Keratinocyte (primary cell): ENCODE results near the gene HTR3C. TPM values are rescaled to one million over a fixed set of nuclear protein-coding genes. Genes with fewer than 3 reads are reported as not detected.

Source experiments
- DNase-seq: peaks from one replicate; pipeline ENCODE4 v3.0.0-alpha.2; 2011; ENCODE audit warnings: low read depth, missing footprints, low spot score
- FAIRE-seq: peaks from 2 replicates; lab custom pipeline; 2011; peaks lifted over from hg19 to GRCh38; lab: Jason Lieb, UNC
- H2AFZ ChIP-seq: 2 replicates; pipeline ENCODE4 v1.6.0; 2012; ENCODE audit warnings: low read length, control low read depth, inconsistent platforms; ENCODE audit not compliant: control insufficient read depth
- H3K27ac ChIP-seq: 2 replicates; pipeline ENCODE4 v1.5.1; 2011; ENCODE audit warnings: low read length; ENCODE audit not compliant: control insufficient read depth, insufficient read depth
- H3K27me3 ChIP-seq: 3 replicates; pipeline ENCODE4 v1.6.0; 2011; ENCODE audit warnings: low read length; ENCODE audit not compliant: control insufficient read depth, insufficient read depth; ENCODE audit errors: extremely low read depth
- H3K36me3 ChIP-seq, 2 experiments: 2 replicates in 1 of 2; 3 replicates in 1 of 2; pipeline ENCODE4 v1.5.1; 2011; ENCODE audit warnings: low read length in 2 of 2, mild to moderate bottlenecking in 1 of 2; ENCODE audit not compliant: control insufficient read depth in 2 of 2, insufficient read depth in 2 of 2; ENCODE audit errors: extremely low read depth in 1 of 2
- H3K4me1 ChIP-seq: 3 replicates; pipeline ENCODE4 v1.5.1; 2011; ENCODE audit warnings: low read length; ENCODE audit not compliant: control insufficient read depth, insufficient read depth; ENCODE audit errors: extremely low read depth
- H3K4me2 ChIP-seq: 3 replicates; pipeline ENCODE4 v1.6.0; 2011; ENCODE audit warnings: low read depth, low read length; ENCODE audit not compliant: control insufficient read depth, insufficient read depth; ENCODE audit errors: extremely low read depth
- H3K4me3 ChIP-seq, 3 experiments: fragments of 200-600 bp in 1 of 3; sonication (generic) in 1 of 3; 2 replicates in 2 of 3; 3 replicates in 1 of 3; pipeline ENCODE4 v1.5.1; 2011 to 2016; ENCODE audit warnings: low read length in 3 of 3, mild to moderate bottlenecking in 3 of 3, control low read depth in 2 of 3, inconsistent platforms in 1 of 3, low read depth in 1 of 3, mixed read lengths in 1 of 3, mixed run types in 1 of 3, moderate library complexity in 1 of 3; ENCODE audit not compliant: control insufficient read depth in 2 of 3, insufficient read depth in 2 of 3; ENCODE audit errors: extremely low read depth in 1 of 3
- H3K79me2 ChIP-seq: 2 replicates; pipeline ENCODE4 v1.6.0; 2012; ENCODE audit warnings: low read length; ENCODE audit not compliant: control insufficient read depth, insufficient read depth
- H3K9ac ChIP-seq: 3 replicates; pipeline ENCODE4 v1.6.0; 2011; ENCODE audit warnings: low read length; ENCODE audit not compliant: control insufficient read depth, insufficient read depth; ENCODE audit errors: extremely low read depth
- H3K9me1 ChIP-seq: 3 replicates; pipeline ENCODE4 v1.6.0; 2011; ENCODE audit warnings: low read length; ENCODE audit not compliant: control insufficient read depth, insufficient read depth; ENCODE audit errors: extremely low read depth
- H3K9me3 ChIP-seq: 2 replicates; pipeline ENCODE4 v1.5.1; 2012; ENCODE audit warnings: low read depth, low read length; ENCODE audit not compliant: control insufficient read depth
- H4K20me1 ChIP-seq: 3 replicates; pipeline ENCODE4 v1.6.0; 2011; ENCODE audit warnings: low read length; ENCODE audit not compliant: control insufficient read depth, insufficient read depth; ENCODE audit errors: extremely low read depth
- EZH2 ChIP-seq: IDR thresholded peaks from one replicate; pipeline ENCODE4 v1.6.1; 2012; ENCODE audit warnings: inconsistent platforms, mild to moderate bottlenecking, low read length, moderate library complexity
- dilution Hi-C: fragments of 300-500 bp; cut with MboI; formaldehyde crosslinking; loops from one replicate; pipeline ENCODE4 v1.7.0; 2020; ENCODE audit warnings: low sequenced_read_pairs; ENCODE audit not compliant: extremely low pct_ligation_motif_present
- polyA plus RNA-seq, 5 experiments: library from polyadenylated mRNA; depleted of rRNA in 3 of 5; stranded (reverse) in 3 of 5; stranded (forward) in 1 of 5; unstranded in 1 of 5; fragments of >200 nt; gene quantifications; 1 replicate in 1 of 5; 2 replicates in 3 of 5; 3 replicates in 1 of 5; pipeline versions ENCODE4 v1.2.1 to v1.2.3, GENCODE V29; 2011 to 2012; ENCODE audit warnings: missing spikeins in 2 of 5, low read depth in 1 of 5, low replicate concordance in 1 of 5
- TF ChIP-seq, protein P1 (sequence below), 3 experiments: IDR thresholded peaks in 1 of 3; conservative IDR thresholded peaks in 1 of 3; optimal IDR thresholded peaks in 1 of 3; 2 replicates in 2 of 3; 3 replicates in 1 of 3; pipeline versions ENCODE3 to v1.5.1; 2011; ENCODE audit warnings: low read length in 3 of 3, mild to moderate bottlenecking in 3 of 3, moderate library complexity in 2 of 3, control low read depth in 1 of 3, inconsistent platforms in 1 of 3; ENCODE audit not compliant: insufficient read depth in 2 of 3; ENCODE audit errors: extremely low read depth in 1 of 3

Gene HTR3C
- polyA plus RNA-seq, 1 donor (not counting 4 experiments of a cell fraction or from before 2014, with no cell fraction given) = not detected

DNA sequence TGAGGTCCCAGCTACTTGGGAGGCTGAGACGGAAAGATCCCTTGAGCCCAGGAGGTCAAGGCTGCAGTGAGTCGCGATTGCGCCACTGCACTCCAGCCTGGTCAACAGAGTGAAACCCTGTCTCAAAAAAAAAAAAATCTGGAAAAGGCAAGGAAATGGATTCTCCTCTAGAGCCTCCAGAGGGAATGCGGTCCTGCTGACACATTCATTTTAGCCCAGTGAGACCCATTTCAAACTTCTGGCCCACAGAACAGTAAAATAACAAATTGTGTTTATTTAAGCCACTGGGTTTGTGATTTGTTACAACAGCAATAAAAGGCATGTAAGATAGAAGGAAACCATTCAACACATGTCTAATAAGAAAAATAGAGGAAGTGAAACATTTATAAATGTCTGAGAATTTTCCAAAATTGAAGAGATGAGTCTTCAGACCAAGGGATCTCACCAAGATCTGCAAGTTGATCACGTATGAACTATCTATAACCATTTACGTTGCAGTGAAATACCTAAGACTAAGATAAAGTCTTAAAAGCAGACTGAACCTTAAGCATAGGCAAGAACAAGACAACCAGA lies 44.0 kb downstream of the HTR3C start, which contains the start of gene HTR3E:
TSS of gene HTR3E (plus strand) at position 254 of the 573 bp plus-strand sequence. CDS start 466 bp downstream, outside the sequence.
- Histone ChIP-seq H3K4me2 (no peak within 1 kb of the TSS), H3K9ac (no peak within 1 kb of the TSS), H3K4me1 (no peaks in the 10 kb centered on the region), H3K27me3 (no peaks in the 10 kb centered on the region), H3K36me3 (no peaks in the 10 kb centered on the region), H3K79me2 (no peaks in the 10 kb centered on the region), H3K9me1 (no peaks in the 10 kb centered on the region), H4K20me1 (no peaks in the 10 kb centered on the region), H3K4me3 (no peak within 1 kb of the TSS), H3K27ac (no peak within 1 kb of the TSS), H2AFZ (no peak within 1 kb of the TSS), H3K9me3 (peaks cover 2% of the 10 kb centered on the region)
- FAIRE-seq = no peak
- TF ChIP-seq EZH2 = no peak
- TF ChIP-seq, protein P1, sequence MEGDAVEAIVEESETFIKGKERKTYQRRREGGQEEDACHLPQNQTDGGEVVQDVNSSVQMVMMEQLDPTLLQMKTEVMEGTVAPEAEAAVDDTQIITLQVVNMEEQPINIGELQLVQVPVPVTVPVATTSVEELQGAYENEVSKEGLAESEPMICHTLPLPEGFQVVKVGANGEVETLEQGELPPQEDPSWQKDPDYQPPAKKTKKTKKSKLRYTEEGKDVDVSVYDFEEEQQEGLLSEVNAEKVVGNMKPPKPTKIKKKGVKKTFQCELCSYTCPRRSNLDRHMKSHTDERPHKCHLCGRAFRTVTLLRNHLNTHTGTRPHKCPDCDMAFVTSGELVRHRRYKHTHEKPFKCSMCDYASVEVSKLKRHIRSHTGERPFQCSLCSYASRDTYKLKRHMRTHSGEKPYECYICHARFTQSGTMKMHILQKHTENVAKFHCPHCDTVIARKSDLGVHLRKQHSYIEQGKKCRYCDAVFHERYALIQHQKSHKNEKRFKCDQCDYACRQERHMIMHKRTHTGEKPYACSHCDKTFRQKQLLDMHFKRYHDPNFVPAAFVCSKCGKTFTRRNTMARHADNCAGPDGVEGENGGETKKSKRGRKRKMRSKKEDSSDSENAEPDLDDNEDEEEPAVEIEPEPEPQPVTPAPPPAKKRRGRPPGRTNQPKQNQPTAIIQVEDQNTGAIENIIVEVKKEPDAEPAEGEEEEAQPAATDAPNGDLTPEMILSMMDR (optimal IDR thresholded peaks at IDR 0.05 in 1 of 3, IDR thresholded peaks at IDR 0.05 in 1 of 3, conservative IDR thresholded peaks at IDR 0.05 in 1 of 3; ENCODE audit: extremely low read depth in 1 of 3, insufficient read depth in 2 of 3, low read length in 3 of 3) = no peak
- dilution Hi-C loops = no loop called here
- no peak for DNase-seq

DNA sequence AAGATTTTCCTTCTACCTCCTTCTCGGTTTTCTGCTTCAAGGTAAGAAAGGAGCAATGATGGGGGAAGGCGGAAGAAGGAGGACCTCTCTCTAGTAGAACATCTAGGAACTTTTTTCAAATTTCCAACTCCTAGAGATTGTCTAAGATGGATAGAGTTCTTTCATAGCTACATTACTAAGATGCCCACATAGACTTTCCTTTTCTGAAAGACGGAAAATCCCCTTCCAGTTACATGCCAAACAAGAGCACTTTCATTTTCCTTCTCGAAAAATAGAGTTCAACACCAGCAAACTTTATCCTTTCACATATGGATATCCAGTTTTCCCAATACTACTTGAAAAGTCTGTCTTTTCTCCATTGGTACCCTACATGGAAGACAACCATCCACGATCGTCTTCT lies 44.7 kb downstream of the HTR3C start:
- H4K20me1 ChIP-seq = no peaks in the 10 kb centered on the region
- H3K4me2 ChIP-seq = no peak overlapping the region
- H3K27ac ChIP-seq = no peak overlapping the region
- no peaks in the 10 kb centered on the region for H3K4me1 ChIP-seq
- TF ChIP-seq, protein P1 (optimal IDR thresholded peaks at IDR 0.05 in 1 of 3, IDR thresholded peaks at IDR 0.05 in 1 of 3, conservative IDR thresholded peaks at IDR 0.05 in 1 of 3; ENCODE audit: extremely low read depth in 1 of 3, insufficient read depth in 2 of 3, low read length in 3 of 3) = no peak
- no peak for TF ChIP-seq EZH2
- no peak overlapping the region for H3K9ac ChIP-seq
- H3K9me1 ChIP-seq = no peaks in the 10 kb centered on the region
- H3K4me3 ChIP-seq = no peak overlapping the region
- dilution Hi-C loops = no loop called here
- no peaks in the 10 kb centered on the region for H3K36me3 ChIP-seq
- DNase-seq = no peak
- H3K79me2 ChIP-seq = no peaks in the 10 kb centered on the region
- FAIRE-seq = no peak
- no peak overlapping the region for H2AFZ ChIP-seq
- no peaks in the 10 kb centered on the region for H3K9me3 ChIP-seq
- no peaks in the 10 kb centered on the region for H3K27me3 ChIP-seq
